Measurements from ENCODE around the gene FANCD2OS. TPM values are rescaled to one million over a fixed set of nuclear protein-coding genes. Genes with fewer than 3 reads are reported as not detected.

Gene FANCD2OS
- total and polyA plus RNA-seq, 2 donors from 2014 or later: not detected

DNA sequence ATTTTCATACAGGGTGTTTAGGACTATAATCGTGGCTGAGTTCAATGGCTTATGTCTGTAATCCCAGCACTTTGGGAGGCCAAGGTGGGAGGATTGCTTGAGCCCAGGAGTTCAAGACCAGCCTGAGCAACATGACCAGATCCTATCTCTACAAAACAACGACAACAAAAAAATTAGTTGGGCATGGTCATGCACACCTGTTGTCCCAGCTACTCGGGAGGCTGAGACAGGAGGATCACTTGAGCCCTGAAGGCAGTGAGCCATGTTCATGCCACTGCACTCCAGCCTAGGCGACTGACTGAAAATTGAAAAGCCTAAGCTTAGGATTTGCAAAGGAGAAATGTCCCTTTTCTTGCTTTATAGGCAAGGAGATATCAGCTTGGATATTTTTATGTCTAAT is 8.9 kb upstream of the FANCD2OS start:
- no peak for FAIRE-seq

GRCh38 chr3:10116138-10116460 is 8.0 kb upstream of the FANCD2OS start:
- H3K27me3 ChIP-seq (ENCODE audit: control insufficient read depth, insufficient read depth, low read length): no peaks in the 10 kb centered on the region
- peak overlapping the region; percentile 95 to 99 (median 96) for H3K9ac ChIP-seq (ENCODE audit: low read length in 3 of 3)
- H3K27ac ChIP-seq (ENCODE audit: low read depth in 2 of 2, low read length in 2 of 2): peak overlapping the region; percentile 30 to 69
- DNase-seq: no peak
- peaks cover 0 to 6% (median 0%) of the 10 kb centered on the region in 3 donors for H3K36me3 ChIP-seq (ENCODE audit: control insufficient read depth in 2 of 3, insufficient read depth in 3 of 3, low read length in 3 of 3)
- no peak for FAIRE-seq
- intact Hi-C loops (cut with DNase I): no loop called here
- H3K9me3 ChIP-seq (ENCODE audit: control insufficient read depth in 2 of 3, insufficient read depth in 1 of 3, low read length in 3 of 3): no peaks in the 10 kb centered on the region
- H3K4me1 ChIP-seq (ENCODE audit: control insufficient read depth in 2 of 3, insufficient read depth in 2 of 3, low read depth in 1 of 3, low read length in 3 of 3): peaks cover 0 to 10% (median 10%) of the 10 kb centered on the region in 3 donors
- TF ChIP-seq, protein P1, sequence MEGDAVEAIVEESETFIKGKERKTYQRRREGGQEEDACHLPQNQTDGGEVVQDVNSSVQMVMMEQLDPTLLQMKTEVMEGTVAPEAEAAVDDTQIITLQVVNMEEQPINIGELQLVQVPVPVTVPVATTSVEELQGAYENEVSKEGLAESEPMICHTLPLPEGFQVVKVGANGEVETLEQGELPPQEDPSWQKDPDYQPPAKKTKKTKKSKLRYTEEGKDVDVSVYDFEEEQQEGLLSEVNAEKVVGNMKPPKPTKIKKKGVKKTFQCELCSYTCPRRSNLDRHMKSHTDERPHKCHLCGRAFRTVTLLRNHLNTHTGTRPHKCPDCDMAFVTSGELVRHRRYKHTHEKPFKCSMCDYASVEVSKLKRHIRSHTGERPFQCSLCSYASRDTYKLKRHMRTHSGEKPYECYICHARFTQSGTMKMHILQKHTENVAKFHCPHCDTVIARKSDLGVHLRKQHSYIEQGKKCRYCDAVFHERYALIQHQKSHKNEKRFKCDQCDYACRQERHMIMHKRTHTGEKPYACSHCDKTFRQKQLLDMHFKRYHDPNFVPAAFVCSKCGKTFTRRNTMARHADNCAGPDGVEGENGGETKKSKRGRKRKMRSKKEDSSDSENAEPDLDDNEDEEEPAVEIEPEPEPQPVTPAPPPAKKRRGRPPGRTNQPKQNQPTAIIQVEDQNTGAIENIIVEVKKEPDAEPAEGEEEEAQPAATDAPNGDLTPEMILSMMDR (IDR thresholded peaks at IDR 0.05; ENCODE audit: borderline replicate concordance, extremely low read depth, insufficient read depth): no peak
- H3K4me3 ChIP-seq (ENCODE audit: low read length in 3 of 3): peak overlapping the region; percentile 96 to 99 (median 99)

More for the DNA sequence above, 8.9 kb upstream of the FANCD2OS start:
- Histone ChIP-seq H3K9me3 (ENCODE audit: control insufficient read depth in 2 of 3, insufficient read depth in 1 of 3, low read length in 3 of 3) (no peaks in the 10 kb centered on the region), H3K27me3 (ENCODE audit: control insufficient read depth, insufficient read depth, low read length) (no peaks in the 10 kb centered on the region), H3K36me3 (ENCODE audit: control insufficient read depth in 2 of 3, insufficient read depth in 3 of 3, low read length in 3 of 3) (peaks cover 0 to 6% (median 3%) of the 10 kb centered on the region in 3 donors), H3K4me3 (ENCODE audit: low read length in 3 of 3) (peak overlapping the region in 1 of 3 donors; percentile 96), H3K9ac (ENCODE audit: low read length in 3 of 3) (no peak overlapping the region), H3K4me1 (ENCODE audit: control insufficient read depth in 2 of 3, insufficient read depth in 2 of 3, low read depth in 1 of 3, low read length in 3 of 3) (peaks cover 0 to 10% (median 10%) of the 10 kb centered on the region in 3 donors), H3K27ac (ENCODE audit: low read depth in 2 of 2, low read length in 2 of 2) (no peak overlapping the region)
- intact Hi-C loops (cut with DNase I): no loop called here
- no peak for DNase-seq
- TF ChIP-seq, protein P1 (IDR thresholded peaks at IDR 0.05; ENCODE audit: borderline replicate concordance, extremely low read depth, insufficient read depth): no peak

DNA sequence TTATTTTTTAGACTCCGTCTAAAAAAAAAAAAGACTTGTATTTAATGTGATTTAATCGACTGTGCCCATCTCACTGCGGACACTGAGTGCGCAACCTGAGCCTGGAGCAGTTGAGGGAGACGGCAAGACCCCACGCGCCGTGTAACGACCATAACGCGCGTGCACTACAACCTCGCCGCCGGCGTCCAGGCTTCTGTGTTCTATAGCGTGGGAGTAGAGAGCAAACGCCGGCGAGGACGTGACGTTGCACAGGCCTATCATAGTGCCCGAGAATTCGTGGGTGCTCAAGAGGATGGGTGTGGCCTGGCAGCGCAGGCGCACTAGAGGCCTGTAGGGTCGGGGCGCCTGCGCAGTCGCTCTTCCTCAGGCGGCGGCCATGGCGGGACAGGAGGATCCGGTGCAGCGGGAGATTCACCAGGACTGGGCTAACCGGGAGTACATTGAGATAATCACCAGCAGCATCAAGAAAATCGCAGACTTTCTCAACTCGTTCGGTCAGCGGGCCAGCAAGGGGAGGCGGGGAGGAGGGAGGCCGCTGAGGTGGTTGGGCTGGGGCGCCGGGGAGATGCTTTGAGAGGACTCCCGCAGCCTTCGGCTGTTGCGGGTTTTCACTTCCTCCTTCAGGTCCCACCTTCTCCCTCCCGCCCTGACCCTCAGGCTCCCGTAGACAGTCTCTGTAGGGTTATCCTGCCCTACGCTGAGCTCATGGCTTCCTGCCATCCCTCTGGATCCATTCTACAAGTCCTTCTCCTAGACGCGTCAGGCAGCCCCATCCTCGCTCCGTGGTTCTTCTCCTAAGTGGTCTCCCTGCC is 7.5 kb upstream of the FANCD2OS start, which contains the start of gene BRK1:
BRK1 (plus strand) TSS at position 350 of the 812 bp plus-strand sequence; CDS start at position 377, 27 bp downstream.
- no peak for FAIRE-seq
- peak within 1 kb of the TSS; percentile 96 to 99 (median 99) for H3K4me3 ChIP-seq (ENCODE audit: low read length in 3 of 3)
- DNase-seq: peak; percentile 93 to 98 (median 97)
- peaks cover 0 to 2% (median 0%) of the 10 kb centered on the region in 3 donors for H3K36me3 ChIP-seq (ENCODE audit: control insufficient read depth in 2 of 3, insufficient read depth in 3 of 3, low read length in 3 of 3)
- H3K27me3 ChIP-seq (ENCODE audit: control insufficient read depth, insufficient read depth, low read length): no peaks in the 10 kb centered on the region
- peaks cover 0 to 10% (median 10%) of the 10 kb centered on the region in 3 donors for H3K4me1 ChIP-seq (ENCODE audit: control insufficient read depth in 2 of 3, insufficient read depth in 2 of 3, low read depth in 1 of 3, low read length in 3 of 3)
- no peaks in the 10 kb centered on the region for H3K9me3 ChIP-seq (ENCODE audit: control insufficient read depth in 2 of 3, insufficient read depth in 1 of 3, low read length in 3 of 3)
- peak within 1 kb of the TSS; percentile 30 to 69 for H3K27ac ChIP-seq (ENCODE audit: low read depth in 2 of 2, low read length in 2 of 2)
- intact Hi-C loops (cut with DNase I): no loop called here
- TF ChIP-seq, protein P1 (IDR thresholded peaks at IDR 0.05; ENCODE audit: borderline replicate concordance, extremely low read depth, insufficient read depth): peak; percentile 14
- H3K9ac ChIP-seq (ENCODE audit: low read length in 3 of 3): peak within 1 kb of the TSS; percentile 95 to 99 (median 96)

All from kidney (tissue), 14 donors.